Neutrophil (primary cell): ENCODE measurements around the gene MINAR1.

Source experiments
- H3K27ac ChIP-seq: fragments of 200-600 bp; sonication (generic); 2 replicates; pipeline ENCODE4 v1.5.1; 2016; ENCODE audit warnings: mild to moderate bottlenecking, moderate library complexity
- H3K27me3 ChIP-seq: fragments of 200-600 bp; sonication (generic); 2 replicates; pipeline ENCODE4 v1.6.0; 2016; ENCODE audit warnings: mild to moderate bottlenecking
- H3K36me3 ChIP-seq: fragments of 200-600 bp; sonication (generic); 2 replicates; pipeline ENCODE4 v1.5.1; 2017
- H3K4me1 ChIP-seq, 2 experiments: fragments of 200-600 bp in 1 of 2; sonication (generic) in 1 of 2; 1 replicate in 1 of 2; 2 replicates in 1 of 2; pipeline versions ENCODE4 v1.5.1 to v1.6.1; 2013 to 2016; ENCODE audit warnings: low read depth in 1 of 2, low read length in 1 of 2, mild to moderate bottlenecking in 1 of 2, moderate library complexity in 1 of 2; ENCODE audit not compliant: control insufficient read depth in 1 of 2, insufficient read depth in 1 of 2
- H3K4me3 ChIP-seq, 2 experiments: fragments of 200-600 bp in 1 of 2; sonication (generic) in 1 of 2; 1 replicate in 1 of 2; 2 replicates in 1 of 2; pipeline ENCODE4 v1.5.1; 2013 to 2016; ENCODE audit warnings: low read depth in 1 of 2, low read length in 1 of 2, mild to moderate bottlenecking in 1 of 2, moderate library complexity in 1 of 2
- H3K9me3 ChIP-seq: fragments of 200-600 bp; sonication (generic); 2 replicates; pipeline ENCODE4 v1.5.1; 2016
- CTCF ChIP-seq: fragments of 200-600 bp; sonication (generic); IDR thresholded peaks from 2 replicates; pipeline ENCODE4 v1.5.1; 2016; ENCODE audit warnings: antibody characterized with exemption

Gene MINAR1

GRCh38 chr15:79410237-79410636, 21.9 kb upstream of the MINAR1 start:
- no peaks in the 10 kb centered on the region for H3K36me3 ChIP-seq
- H3K27me3 ChIP-seq, result no peaks in the 10 kb centered on the region
- no peak overlapping the region for H3K27ac ChIP-seq
- peaks cover 16 to 24% of the 10 kb centered on the region in 2 experiments for H3K4me1 ChIP-seq
- H3K4me3 ChIP-seq, result no peak overlapping the region
- H3K9me3 ChIP-seq, result no peaks in the 10 kb centered on the region
- TF ChIP-seq CTCF, result no peak

DNA sequence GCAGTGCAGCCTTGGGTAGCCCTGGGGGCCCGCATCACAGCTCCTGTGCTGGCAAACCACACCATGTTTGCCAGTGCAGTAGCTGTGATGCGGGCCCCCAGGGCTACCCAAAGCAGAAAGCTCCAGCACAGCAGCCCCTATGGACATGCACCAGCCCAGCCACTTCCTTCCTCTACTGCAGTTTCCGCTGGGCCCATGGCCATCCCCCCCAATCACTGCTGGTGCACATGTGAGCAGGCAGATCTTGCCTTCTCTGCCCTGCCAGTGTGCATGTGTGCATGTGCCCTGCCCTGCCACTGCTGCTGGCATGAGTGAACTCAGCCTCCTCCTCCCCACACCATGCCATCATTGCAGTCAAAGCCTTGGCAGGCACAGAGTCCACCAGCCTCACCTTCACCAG, 20.1 kb upstream of the MINAR1 start:
- peaks cover 16 to 24% of the 10 kb centered on the region in 2 experiments for H3K4me1 ChIP-seq
- no peak overlapping the region for H3K4me3 ChIP-seq
- H3K27ac ChIP-seq, result no peak overlapping the region
- H3K36me3 ChIP-seq, result no peaks in the 10 kb centered on the region
- TF ChIP-seq CTCF, result no peak
- H3K9me3 ChIP-seq, result no peaks in the 10 kb centered on the region
- H3K27me3 ChIP-seq, result no peaks in the 10 kb centered on the region

DNA sequence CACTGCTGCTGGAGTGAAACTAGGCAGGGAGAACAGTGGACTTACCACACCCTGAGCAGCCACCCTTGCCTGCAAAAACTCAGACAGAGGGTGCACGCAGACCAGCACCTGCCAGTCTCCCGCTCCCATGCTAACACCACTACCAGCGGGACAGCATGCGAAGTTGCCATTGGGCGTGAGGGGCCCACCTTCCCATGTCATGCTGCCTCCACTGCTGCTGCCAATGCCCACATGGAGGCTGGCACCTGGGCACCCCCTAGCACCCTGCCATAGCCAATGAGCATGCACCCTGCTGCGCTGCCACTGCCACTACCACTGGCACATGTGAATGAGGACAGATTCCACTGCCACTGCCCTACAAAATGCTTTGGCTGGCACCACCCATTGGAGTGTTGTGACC, 19.7 kb upstream of the MINAR1 start:
- Histone ChIP-seq H3K27ac (no peak overlapping the region), H3K4me1 (peaks cover 16 to 24% of the 10 kb centered on the region in 2 experiments), H3K27me3 (no peaks in the 10 kb centered on the region), H3K9me3 (no peaks in the 10 kb centered on the region), H3K4me3 (no peak overlapping the region), H3K36me3 (no peaks in the 10 kb centered on the region)
- TF ChIP-seq CTCF, result no peak

- H3K4me3 ChIP-seq, result no peak overlapping the region
- peaks cover 17 to 24% of the 10 kb centered on the region in 2 experiments for H3K4me1 ChIP-seq
- no peaks in the 10 kb centered on the region for H3K9me3 ChIP-seq
- no peaks in the 10 kb centered on the region for H3K36me3 ChIP-seq
- TF ChIP-seq CTCF, result no peak
- H3K27me3 ChIP-seq, result peaks cover 8% of the 10 kb centered on the region
- H3K27ac ChIP-seq, result no peak overlapping the region
Observed at GRCh38 chr15:79416876-79417275, 15.3 kb upstream of the MINAR1 start.

DNA sequence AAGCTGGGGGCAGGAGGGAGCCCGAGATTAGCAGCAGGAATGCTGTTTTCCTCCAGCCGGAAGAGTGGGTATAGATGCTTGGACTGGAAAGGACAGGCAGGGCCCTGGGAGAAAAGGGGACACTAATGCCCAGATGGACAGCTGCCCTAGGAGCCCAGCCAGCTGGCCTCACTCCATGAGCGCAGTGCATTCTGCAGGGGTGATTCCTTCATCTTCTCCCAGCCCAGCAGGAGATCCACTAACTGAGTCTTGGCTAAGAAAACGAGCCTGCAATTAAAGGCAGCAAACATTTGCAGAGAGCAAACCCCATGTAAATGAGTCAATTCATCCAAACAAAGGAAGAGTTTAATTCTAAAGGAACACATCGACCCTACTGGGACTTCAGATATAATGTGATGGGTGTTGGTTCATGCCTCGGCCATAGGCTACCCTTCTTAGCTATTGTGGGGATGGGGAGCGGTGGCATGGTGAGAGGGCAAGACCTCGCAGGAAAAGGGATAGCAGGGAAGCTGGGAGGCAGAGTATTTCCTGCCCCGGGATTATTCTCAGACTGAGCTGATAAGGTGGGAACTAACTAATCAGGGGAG, 13.3 kb upstream of the MINAR1 start:
- Histone ChIP-seq H3K4me3 (no peak overlapping the region), H3K27me3 (peaks cover 8% of the 10 kb centered on the region), H3K27ac (no peak overlapping the region), H3K9me3 (no peaks in the 10 kb centered on the region), H3K36me3 (no peaks in the 10 kb centered on the region), H3K4me1 (peaks cover 17 to 28% of the 10 kb centered on the region in 2 experiments)
- no peak for TF ChIP-seq CTCF
